ENCODE data around the gene NAV2. TPM values are rescaled to one million over a fixed set of nuclear protein-coding genes. Genes with fewer than 3 reads are reported as not detected.

The NAV2 gene
- total RNA-seq, 1 experiment from 2014 or later: 23.3 TPM

- Histone ChIP-seq H3K4me2 (no peak overlapping the region), H3K4me1 (replicated peaks; ENCODE audit: insufficient read depth) (peaks cover 42% of the 10 kb centered on the region), H3K27me3 (ENCODE audit: insufficient read depth, low read depth) (no peaks in the 10 kb centered on the region), H3K27ac (no peak overlapping the region), H3F3A (ENCODE audit: insufficient read depth, low read depth) (peaks cover 7% of the 10 kb centered on the region), H3K4me3 (no peak overlapping the region), H3K79me2 (ENCODE audit: low read depth) (0 out of 2 replicates have a peak, but pooled peaks cover 3% of the 10 kb centered on the region), H3K9me2 (ENCODE audit: insufficient read depth) (no peaks in the 10 kb centered on the region), H4K20me1 (ENCODE audit: insufficient read depth) (no peaks in the 10 kb centered on the region), H3K9me3 (ENCODE audit: insufficient read depth, low read depth) (no peaks in the 10 kb centered on the region), H3K36me3 (ENCODE audit: low read depth) (no peaks in the 10 kb centered on the region), H2AFZ (no peak overlapping the region)
- POLR2A ChIA-PET (ENCODE audit: unreplicated experiment): no interaction called here
- CTCF ChIA-PET: no interaction called here
- DNase-seq: no peak
- TF ChIP-seq CTCF (conservative IDR thresholded peaks at IDR 0.05): no peak
- TF ChIP-seq EZH2 (IDR thresholded peaks at IDR 0.05; ENCODE audit: low read depth): no peak
- intact Hi-C loops (cut with micrococcal nuclease; ENCODE audit: unreplicated experiment): no loop called here
- BruUV-seq (replicated peaks): no TSS peak
Measured at GRCh38 chr11:19985111-19985510, 272.5 kb downstream of the NAV2 start.

GRCh38 chr11:19987331-19987801 lies 274.7 kb downstream of the NAV2 start:
- no peak overlapping the region for H3K27ac ChIP-seq
- peaks cover 23% of the 10 kb centered on the region for H3K4me1 ChIP-seq (replicated peaks; ENCODE audit: insufficient read depth)
- no peaks in the 10 kb centered on the region for H3K9me3 ChIP-seq (ENCODE audit: insufficient read depth, low read depth)
- H3K4me2 ChIP-seq: no peak overlapping the region
- TF ChIP-seq CTCF (conservative IDR thresholded peaks at IDR 0.05) (no peak), EZH2 (IDR thresholded peaks at IDR 0.05; ENCODE audit: low read depth) (no peak)
- H3K27me3 ChIP-seq (ENCODE audit: insufficient read depth, low read depth): no peaks in the 10 kb centered on the region
- 0 out of 2 replicates have a peak, but pooled peaks cover under 1% of the 10 kb centered on the region for H3F3A ChIP-seq (ENCODE audit: insufficient read depth, low read depth)
- H3K36me3 ChIP-seq (ENCODE audit: low read depth): no peaks in the 10 kb centered on the region
- H3K79me2 ChIP-seq (ENCODE audit: low read depth): no peaks in the 10 kb centered on the region
- intact Hi-C loops (cut with micrococcal nuclease; ENCODE audit: unreplicated experiment): no loop called here
- H4K20me1 ChIP-seq (ENCODE audit: insufficient read depth): no peaks in the 10 kb centered on the region
- BruUV-seq (replicated peaks): no TSS peak
- no peak overlapping the region for H3K4me3 ChIP-seq
- POLR2A ChIA-PET (ENCODE audit: unreplicated experiment): no interaction called here
- H2AFZ ChIP-seq: no peak overlapping the region
- DNase-seq: no peak
- CTCF ChIA-PET: no interaction called here
- no peaks in the 10 kb centered on the region for H3K9me2 ChIP-seq (ENCODE audit: insufficient read depth)

GRCh38 chr11:19988598-19988997 lies 276.0 kb downstream of the NAV2 start:
- CTCF ChIA-PET: interaction anchor here (0.7 kb wide), 1 partner anchor 28 kb away, joined by 3 read pairs; no protein-coding TSS in a partner anchor

More at GRCh38 chr11:19988598-19988997, 276.0 kb downstream of the NAV2 start:
- POLR2A ChIA-PET (ENCODE audit: unreplicated experiment): interaction anchor here (0.5 kb wide), 1 partner anchor 11 kb away, joined by 6 read pairs; no protein-coding TSS in a partner anchor
- Histone ChIP-seq H3K27ac (peak overlapping the region; percentile 59), H3K36me3 (ENCODE audit: low read depth) (no peaks in the 10 kb centered on the region), H3F3A (ENCODE audit: insufficient read depth, low read depth) (peaks cover under 1% of the 10 kb centered on the region; the same call in 1 of the 2 replicates), H3K9me3 (ENCODE audit: insufficient read depth, low read depth) (no peaks in the 10 kb centered on the region; the same call in 1 of the 2 replicates), H2AFZ (no peak overlapping the region), H3K27me3 (ENCODE audit: insufficient read depth, low read depth) (no peaks in the 10 kb centered on the region), H4K20me1 (ENCODE audit: insufficient read depth) (no peaks in the 10 kb centered on the region), H3K9me2 (ENCODE audit: insufficient read depth) (no peaks in the 10 kb centered on the region), H3K4me1 (replicated peaks; ENCODE audit: insufficient read depth) (peaks cover 16% of the 10 kb centered on the region), H3K79me2 (ENCODE audit: low read depth) (no peaks in the 10 kb centered on the region), H3K4me3 (no peak overlapping the region), H3K4me2 (0 out of 2 replicates have a peak overlapping the region, but pooled peaks have one; percentile 5)
- TF ChIP-seq CTCF (conservative IDR thresholded peaks at IDR 0.05): no peak
- no peak for TF ChIP-seq EZH2 (IDR thresholded peaks at IDR 0.05; ENCODE audit: low read depth)
- DNase-seq: peak; percentile 53 to 84
- BruUV-seq (replicated peaks): no TSS peak
- intact Hi-C loops (cut with micrococcal nuclease; ENCODE audit: unreplicated experiment): no loop called here

Data from PC-9 (cell line).